Activated CD4-positive, CD25-positive, alpha-beta regulatory T cell treated with anti-CD3 and anti-CD28 coated beads, Interleukin-2, amount 50 U/mL, for 16 hours (primary cell): Measurements from ENCODE around the gene POLR2A.
"Not testable (repeated sequence)": the region's sequence is repeated elsewhere in the genome, so short reads cannot be mapped to it uniquely, and the experiment has no call there.

Experiments used
- DNase-seq: peaks from one replicate; pipeline ENCODE4 v3.0.0-alpha.2; 2020; ENCODE audit warnings: low read depth, low spot score

Gene POLR2A

GRCh38 chr17:7478276-7479212 lies 5.6 kb upstream of the POLR2A start:
- peak; percentile 35 for DNase-seq

GRCh38 chr17:7479213-7480088 lies 4.7 kb upstream of the POLR2A start, which contains the start of gene ZBTB4:
Gene ZBTB4 (minus strand): TSS chr17:7479631. CDS start chr17:7466801, 12,830 bp downstream.
- peak; percentile 36 for DNase-seq

- no peak for DNase-seq
These were observed 4.1 kb upstream of the POLR2A start for GRCh38 chr17:7480089-7480384.

DNA sequence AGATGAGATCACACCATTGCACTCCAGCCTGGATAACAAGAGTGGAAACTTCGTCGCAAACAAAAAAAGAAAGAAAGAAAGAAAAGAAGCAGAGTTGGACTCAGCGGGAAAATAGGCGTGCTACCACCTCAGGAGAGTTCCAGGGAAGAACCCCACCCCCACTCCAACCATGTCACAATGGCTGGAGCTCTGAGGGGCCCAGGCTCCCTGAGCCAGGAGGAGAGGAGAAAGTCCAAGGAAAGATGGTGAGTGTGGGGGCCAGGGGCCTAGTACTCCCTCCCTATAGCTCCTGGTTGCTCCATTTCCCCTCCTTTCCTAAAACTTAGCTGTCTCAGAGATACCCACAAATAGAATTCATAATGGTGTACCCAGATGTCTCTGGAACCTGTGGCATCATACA lies 2.9 kb upstream of the POLR2A start, which contains the start of gene SLC35G6:
SLC35G6 (plus strand) TSS at position 172 of the 400 bp plus-strand sequence; CDS start at position 243, 71 bp downstream.
- not testable (repeated sequence) for DNase-seq

DNA sequence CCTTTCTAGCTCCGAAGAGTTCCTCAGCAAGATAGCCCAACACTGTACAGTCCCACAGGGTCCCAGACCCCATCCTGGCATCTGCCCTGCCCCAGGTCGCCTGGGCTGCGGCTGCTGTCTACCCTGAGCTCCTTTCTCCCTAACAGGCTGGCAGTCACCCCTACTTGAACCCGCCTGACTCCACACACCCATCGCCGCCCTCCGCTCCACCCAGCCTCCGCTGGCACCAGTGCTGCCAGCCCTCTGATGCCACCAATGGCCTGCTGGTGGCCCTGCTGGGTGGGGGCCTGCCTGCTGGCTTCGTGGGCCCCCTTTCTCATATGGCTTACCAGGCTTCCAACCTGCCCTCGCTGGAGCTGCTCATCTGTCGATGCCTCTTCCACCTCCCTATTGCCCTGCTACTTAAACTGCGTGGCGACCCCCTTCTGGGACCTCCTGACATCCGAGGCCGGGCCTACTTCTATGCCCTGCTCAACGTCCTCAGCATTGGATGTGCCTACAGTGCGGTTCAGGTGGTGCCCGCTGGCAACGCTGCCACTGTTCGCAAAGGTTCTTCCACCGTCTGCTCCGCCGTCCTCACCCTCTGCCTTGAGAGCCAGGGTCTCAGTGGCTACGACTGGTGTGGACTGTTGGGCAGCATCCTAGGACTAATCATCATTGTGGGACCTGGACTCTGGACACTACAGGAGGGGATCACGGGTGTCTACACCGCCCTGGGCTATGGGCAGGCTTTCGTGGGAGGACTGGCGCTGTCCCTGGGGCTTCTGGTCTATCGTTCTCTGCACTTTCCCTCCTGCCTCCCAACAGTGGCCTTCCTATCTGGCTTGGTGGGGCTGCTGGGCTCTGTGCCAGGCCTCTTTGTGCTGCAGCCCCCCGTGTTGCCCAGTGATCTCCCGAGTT lies 2.1 kb upstream of the POLR2A start:
- not testable (repeated sequence) for DNase-seq

DNA sequence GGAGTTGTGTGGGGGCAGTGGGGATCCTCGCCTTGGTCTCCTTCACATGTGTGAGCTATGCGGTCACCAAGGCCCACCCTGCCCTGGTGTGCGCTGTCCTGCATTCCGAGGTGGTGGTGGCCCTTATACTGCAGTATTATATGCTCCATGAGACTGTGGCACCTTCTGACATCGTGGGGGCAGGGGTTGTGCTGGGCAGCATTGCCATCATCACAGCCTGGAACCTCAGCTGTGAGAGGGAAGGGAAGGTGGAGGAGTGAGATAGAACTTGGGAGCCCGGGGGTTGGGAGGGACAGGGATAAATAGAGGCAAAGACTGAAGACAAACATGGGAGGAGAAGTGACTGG lies 1.5 kb upstream of the POLR2A start:
- DNase-seq, result not testable (repeated sequence)

DNA sequence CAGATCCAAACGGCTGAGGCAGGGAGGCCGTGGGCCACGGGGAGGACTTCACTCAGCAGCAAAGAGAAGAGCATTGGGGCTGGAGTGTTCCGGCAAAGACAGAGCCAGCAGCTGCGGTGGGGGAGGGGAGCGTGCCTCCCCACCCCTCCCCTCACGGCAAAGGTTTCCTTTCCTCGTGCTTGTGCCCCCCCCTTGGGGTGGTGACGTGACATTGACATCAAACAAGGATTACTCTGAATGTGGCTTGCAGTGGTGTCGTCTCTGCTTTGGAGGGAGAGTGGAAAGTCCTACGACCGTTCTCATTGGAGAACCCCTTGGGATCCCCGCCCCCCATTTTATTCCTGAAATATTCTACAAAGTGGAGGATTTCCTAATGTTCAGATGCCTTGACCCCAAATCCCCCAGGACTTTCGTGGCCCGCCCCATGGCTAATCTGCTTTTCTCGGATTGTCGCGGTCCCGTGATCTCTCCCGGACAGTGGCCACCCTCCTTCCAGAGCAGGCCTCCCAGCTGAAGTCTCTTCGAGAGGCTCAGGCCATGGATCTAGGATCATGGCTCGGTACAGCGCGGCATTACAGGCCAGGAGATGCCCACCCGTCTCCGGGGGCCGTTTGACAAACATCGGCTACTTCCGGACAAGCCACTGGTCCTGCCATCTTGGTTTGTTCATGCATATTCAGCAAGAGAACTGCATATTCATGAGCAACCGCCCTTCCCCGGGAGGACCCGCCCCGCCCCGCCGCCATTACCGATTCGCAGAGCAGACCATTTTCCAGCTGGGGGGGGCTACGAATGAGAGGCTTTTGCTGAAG lies 705 bp upstream of the POLR2A start:
- DNase-seq, result peak; percentile 86

DNA sequence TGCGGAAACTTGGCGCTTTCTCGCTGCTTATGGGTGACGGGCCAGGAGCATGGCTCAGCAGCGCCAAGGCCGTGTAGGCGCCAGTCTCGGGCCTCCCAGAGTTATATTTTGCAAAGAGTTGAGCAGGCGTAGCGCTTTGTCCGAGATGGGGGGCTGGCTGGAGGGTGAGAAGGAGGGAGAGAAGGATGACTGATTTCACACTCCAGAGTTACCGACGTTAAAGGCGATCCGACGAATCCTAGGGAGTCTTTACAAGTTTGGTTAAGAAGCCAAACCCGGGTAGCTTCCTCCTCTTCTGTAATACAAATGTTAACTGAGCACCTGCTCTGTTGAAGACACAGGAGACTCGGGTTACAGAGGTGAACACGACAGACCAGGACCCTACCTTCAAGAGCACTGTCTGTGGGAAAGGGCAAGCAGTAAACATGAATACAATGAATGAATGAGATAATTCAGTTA lies 782 bp downstream of the POLR2A start:
- no peak for DNase-seq

GRCh38 chr17:7486181-7486580 lies 2.0 kb downstream of the POLR2A start:
- no peak for DNase-seq

DNA sequence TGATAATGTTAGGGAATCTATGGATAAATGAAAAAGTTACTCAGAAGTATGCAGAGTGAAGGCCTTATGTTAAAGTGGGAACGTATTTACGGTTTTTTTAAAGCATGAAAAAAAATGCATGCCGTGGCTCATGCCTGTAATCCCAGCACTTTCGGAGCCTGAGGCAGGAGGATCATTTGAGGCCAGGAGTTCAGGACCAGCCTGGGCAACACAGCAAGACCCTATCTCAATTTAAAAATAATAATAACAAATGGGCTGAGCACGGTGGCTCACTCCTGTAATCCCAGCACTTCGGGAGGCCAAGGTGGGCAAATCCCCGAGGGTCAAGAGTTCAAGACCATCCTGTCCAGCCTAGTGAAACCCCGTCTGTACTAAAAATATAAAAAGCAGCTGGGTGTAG lies 6.0 kb downstream of the POLR2A start:
- DNase-seq, result no peak

GRCh38 chr17:7491583-7491982 lies 7.4 kb downstream of the POLR2A start:
- DNase-seq, result no peak

DNA sequence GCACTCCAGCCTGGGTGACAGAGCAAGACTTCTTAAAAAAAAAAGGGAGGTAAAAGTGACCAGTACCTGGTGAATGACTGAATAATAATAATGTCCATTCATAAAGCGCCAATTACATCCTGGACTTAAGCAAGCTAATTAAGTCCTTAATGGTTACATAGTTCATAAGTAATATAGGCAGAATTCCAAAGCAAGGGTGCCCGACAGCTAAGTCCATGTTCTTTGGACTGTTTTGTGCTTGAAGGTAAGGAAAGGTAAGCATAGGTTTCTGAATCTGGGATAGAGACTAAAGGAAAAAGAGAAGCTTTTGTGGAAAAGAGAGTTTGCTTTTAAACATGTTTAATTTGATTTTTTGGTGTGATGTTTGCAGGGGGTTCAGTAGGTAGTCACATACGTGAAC lies 9.8 kb downstream of the POLR2A start:
- no peak for DNase-seq

DNA sequence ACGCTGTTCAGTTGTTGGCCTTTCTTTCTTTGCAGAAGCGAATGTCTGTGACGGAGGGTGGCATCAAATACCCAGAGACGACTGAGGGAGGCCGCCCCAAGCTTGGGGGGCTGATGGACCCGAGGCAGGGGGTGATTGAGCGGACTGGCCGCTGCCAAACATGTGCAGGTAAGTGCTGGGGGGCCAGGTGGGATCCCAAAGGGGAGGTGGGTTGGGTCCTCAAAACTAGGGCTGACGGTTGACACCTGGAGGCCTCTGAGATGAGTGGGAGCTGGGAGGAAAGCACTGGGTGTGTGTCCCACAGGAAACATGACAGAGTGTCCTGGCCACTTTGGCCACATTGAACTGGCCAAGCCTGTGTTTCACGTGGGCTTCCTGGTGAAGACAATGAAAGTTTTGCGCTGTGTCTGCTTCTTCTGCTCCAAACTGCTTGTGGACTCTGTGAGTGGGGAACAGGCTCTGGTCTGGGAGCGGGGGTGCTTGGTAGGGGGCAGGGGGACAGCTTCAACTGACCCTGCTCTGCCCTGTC lies 11.8 kb downstream of the POLR2A start:
- DNase-seq, result no peak

GRCh38 chr17:7496470-7497183 lies 12.5 kb downstream of the POLR2A start:
- DNase-seq, result no peak

GRCh38 chr17:7497228-7497627 lies 13.1 kb downstream of the POLR2A start:
- no peak for DNase-seq

DNA sequence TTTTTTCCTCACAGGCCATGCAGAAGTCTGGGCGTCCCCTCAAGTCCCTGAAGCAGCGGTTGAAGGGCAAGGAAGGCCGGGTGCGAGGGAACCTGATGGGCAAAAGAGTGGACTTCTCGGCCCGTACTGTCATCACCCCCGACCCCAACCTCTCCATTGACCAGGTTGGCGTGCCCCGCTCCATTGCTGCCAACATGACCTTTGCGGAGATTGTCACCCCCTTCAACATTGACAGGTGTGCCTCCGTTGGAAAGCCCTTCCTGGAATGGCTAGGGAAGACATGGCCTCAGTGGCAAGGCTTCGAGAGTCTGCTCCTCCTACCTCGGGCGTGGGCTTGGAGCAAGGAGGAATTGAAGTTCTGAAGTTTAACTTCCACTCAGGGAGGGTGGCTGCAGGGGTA lies 13.5 kb downstream of the POLR2A start:
- no peak for DNase-seq

DNA sequence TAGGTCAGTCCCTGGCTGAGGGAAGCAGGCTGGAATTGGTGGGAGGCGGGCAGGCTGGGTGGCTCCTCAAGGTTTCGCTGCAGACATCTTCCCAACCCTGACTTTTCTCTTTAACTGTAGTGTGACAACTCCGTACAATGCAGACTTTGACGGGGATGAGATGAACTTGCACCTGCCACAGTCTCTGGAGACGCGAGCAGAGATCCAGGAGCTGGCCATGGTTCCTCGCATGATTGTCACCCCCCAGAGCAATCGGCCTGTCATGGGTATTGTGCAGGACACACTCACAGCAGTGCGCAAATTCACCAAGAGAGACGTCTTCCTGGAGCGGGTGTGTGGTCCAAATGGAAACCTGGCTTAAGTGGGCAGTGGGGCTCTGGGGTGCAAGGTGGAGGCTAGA lies 15.0 kb downstream of the POLR2A start:
- DNase-seq, result no peak

- no peak for DNase-seq
These were observed 17.6 kb downstream of the POLR2A start for GRCh38 chr17:7501729-7502128.

DNA sequence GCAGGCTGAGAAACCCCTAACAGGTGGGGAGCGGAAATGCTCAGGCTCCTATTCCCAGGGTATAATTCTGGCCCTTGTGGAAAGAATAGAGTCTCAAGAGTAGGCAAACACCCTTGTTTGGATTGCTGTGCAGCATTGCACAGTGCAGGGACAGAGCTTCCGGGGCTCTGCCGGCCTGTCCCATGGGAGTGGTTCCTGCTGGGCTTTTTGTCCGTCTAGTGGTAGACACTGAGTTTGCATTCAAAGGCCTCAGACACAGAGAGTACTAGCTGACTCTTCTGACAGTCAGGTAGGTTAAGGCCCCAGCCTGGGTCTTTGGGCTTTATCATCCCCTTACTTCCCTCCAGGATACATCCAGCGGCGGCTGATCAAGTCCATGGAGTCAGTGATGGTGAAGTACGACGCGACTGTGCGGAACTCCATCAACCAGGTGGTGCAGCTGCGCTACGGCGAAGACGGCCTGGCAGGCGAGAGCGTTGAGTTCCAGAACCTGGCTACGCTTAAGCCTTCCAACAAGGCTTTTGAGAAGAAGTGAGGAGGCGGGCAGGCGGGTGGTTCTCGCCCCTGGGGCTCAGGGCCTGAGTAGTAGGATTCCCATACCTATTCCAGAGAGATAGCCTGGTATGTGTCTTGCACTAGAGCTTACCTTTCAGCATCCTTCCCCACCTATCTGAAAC lies 18.1 kb downstream of the POLR2A start:
- no peak for DNase-seq
